Measurements from ENCODE around the gene EHBP1.

The EHBP1 gene

GRCh38 chr2:62904344-62904743 is 198.8 kb downstream of the EHBP1 start:
- no peaks in the 10 kb centered on the region for H3K27me3 Mint-ChIP-seq
- no peak for DNase-seq

GRCh38 chr2:62908145-62908544 is 202.6 kb downstream of the EHBP1 start:
- ATAC-seq (replicated peaks) = no peak
- no peaks in the 10 kb centered on the region for H3K9me3 Mint-ChIP-seq
- H3K4me1 Mint-ChIP-seq = peaks cover 2 to 8% of the 10 kb centered on the region in 2 donors
- H3K27me3 Mint-ChIP-seq = no peaks in the 10 kb centered on the region
- no peak overlapping the region for H3K27ac Mint-ChIP-seq
- no peak for DNase-seq
- H3K36me3 Mint-ChIP-seq = no peaks in the 10 kb centered on the region
- no peak overlapping the region for H3K4me3 Mint-ChIP-seq

More at GRCh38 chr2:62904344-62904743, 198.8 kb downstream of the EHBP1 start:
- Mint-ChIP-seq H3K4me1 (peaks cover 2 to 8% of the 10 kb centered on the region in 2 donors), H3K4me3 (no peak overlapping the region), H3K36me3 (peaks cover 1 to 4% of the 10 kb centered on the region in 2 donors), H3K27ac (no peak overlapping the region), H3K9me3 (no peaks in the 10 kb centered on the region)
- ATAC-seq (replicated peaks) = no peak

DNA sequence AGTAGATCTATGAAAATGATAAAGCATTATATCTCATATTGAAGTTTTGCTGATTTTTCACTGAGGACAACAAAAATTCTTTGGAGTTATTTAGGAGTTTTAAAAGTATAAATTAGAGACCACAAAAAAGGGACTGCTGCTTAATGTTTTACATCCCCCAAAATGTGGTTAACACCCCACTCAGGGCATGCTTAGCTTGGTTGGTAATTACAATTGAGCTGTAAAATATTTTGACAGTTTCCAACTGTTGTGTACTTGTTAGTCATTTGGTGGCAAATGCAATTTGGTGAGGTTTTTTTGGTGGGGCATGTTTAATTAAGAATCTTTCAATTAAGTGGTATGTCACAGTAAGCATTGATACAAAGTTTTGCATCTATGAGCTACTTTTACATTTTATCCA is 207.8 kb downstream of the EHBP1 start:
- Mint-ChIP-seq H3K27ac (no peak overlapping the region), H3K4me3 (no peak overlapping the region), H3K9me3 (no peaks in the 10 kb centered on the region), H3K4me1 (peaks cover 0 to 4% of the 10 kb centered on the region in 2 donors), H3K27me3 (no peaks in the 10 kb centered on the region), H3K36me3 (peaks cover 4 to 6% of the 10 kb centered on the region in 2 donors)
- no peak for ATAC-seq (replicated peaks)
- DNase-seq = no peak

- H3K4me3 Mint-ChIP-seq = no peak overlapping the region
- peaks cover 11 to 12% of the 10 kb centered on the region in 2 donors for H3K9me3 Mint-ChIP-seq
- DNase-seq (no peak), ATAC-seq (replicated peaks) (no peak)
- H3K4me1 Mint-ChIP-seq = no peaks in the 10 kb centered on the region
- peaks cover 35 to 55% of the 10 kb centered on the region in 2 donors for H3K36me3 Mint-ChIP-seq
- H3K27ac Mint-ChIP-seq = no peak overlapping the region
- no peaks in the 10 kb centered on the region for H3K27me3 Mint-ChIP-seq
Observed at GRCh38 chr2:62919041-62919440, 213.5 kb downstream of the EHBP1 start.

- no peaks in the 10 kb centered on the region for H3K4me1 Mint-ChIP-seq
- no peak overlapping the region for H3K27ac Mint-ChIP-seq
- ATAC-seq (replicated peaks) = no peak
- peaks cover 19 to 21% of the 10 kb centered on the region in 2 donors for H3K9me3 Mint-ChIP-seq
- no peak overlapping the region for H3K4me3 Mint-ChIP-seq
- DNase-seq = no peak
- no peaks in the 10 kb centered on the region for H3K27me3 Mint-ChIP-seq
- peaks cover 43 to 64% of the 10 kb centered on the region in 2 donors for H3K36me3 Mint-ChIP-seq
Observed at GRCh38 chr2:62920070-62920469, 214.6 kb downstream of the EHBP1 start.

DNA sequence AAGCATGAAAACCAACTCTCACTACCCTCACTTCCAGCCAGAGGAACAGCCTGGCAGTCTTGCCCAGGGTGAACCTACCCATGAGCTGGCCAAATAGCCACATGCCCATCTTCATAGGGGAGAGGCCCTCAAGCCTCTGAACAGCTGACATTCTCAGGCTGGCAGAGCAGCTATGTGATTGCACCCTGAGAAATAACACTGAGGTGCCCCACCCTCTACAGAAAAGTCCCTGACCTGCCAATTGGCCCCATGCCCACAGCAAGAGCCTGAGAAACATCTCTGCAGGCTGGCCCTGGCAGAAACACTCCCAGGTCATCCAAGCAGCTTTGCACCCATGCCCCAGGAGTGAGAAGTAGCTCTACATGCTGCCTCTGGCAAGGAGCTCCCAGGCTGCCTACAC is 217.7 kb downstream of the EHBP1 start:
- Mint-ChIP-seq H3K4me3 (no peak overlapping the region), H3K9me3 (peaks cover 21 to 22% of the 10 kb centered on the region in 2 donors), H3K4me1 (no peaks in the 10 kb centered on the region), H3K36me3 (peaks cover 39 to 58% of the 10 kb centered on the region in 2 donors), H3K27me3 (no peaks in the 10 kb centered on the region), H3K27ac (no peak overlapping the region)
- ATAC-seq (replicated peaks) (no peak), DNase-seq (no peak)

DNA sequence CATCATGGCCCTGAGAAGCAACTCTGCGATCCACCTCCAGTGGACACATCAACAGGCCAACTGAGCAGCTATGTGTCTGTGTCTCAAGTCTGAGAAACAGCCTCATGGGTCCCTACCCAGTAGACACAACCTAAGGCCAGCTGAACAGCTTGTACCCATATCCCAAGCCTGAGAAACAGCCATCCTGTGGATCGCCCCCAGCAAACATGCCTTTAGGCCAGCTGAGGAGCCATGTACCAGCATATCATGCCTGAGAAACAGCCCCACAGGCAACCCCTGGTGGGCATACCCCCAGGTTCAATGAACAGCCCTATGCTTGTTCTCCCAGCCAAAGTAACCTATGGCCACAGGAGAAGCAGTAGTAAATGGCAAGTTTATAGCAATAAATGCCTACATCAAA is 218.4 kb downstream of the EHBP1 start:
- no peak overlapping the region for H3K27ac Mint-ChIP-seq
- H3K9me3 Mint-ChIP-seq = peaks cover 21 to 22% of the 10 kb centered on the region in 2 donors
- H3K36me3 Mint-ChIP-seq = peaks cover 39 to 58% of the 10 kb centered on the region in 2 donors
- DNase-seq (no peak), ATAC-seq (replicated peaks) (no peak)
- no peak overlapping the region for H3K4me3 Mint-ChIP-seq
- no peaks in the 10 kb centered on the region for H3K4me1 Mint-ChIP-seq
- H3K27me3 Mint-ChIP-seq = no peaks in the 10 kb centered on the region

DNA sequence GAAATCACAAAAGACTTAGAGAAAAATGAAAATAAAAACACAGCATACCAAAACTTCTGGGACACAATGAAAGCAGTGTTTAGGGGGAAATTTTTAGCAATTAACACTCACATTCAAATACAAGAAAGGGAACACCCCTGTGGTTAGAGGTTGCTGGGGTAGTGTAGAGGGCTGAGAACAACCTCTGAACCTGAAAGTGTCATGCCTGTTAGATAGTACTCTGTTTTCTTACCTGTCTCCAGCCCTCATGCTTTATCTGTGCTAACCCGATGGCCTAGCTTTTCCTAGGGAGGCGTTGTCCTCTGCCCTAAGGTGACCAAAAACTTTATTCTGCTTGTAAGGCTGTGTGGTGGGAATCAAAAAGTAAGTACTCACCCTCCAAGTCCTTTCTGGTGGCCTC is 222.5 kb downstream of the EHBP1 start:
- H3K27me3 Mint-ChIP-seq = no peaks in the 10 kb centered on the region
- no peaks in the 10 kb centered on the region for H3K4me1 Mint-ChIP-seq
- H3K36me3 Mint-ChIP-seq = peaks cover 19% of the 10 kb centered on the region in 2 donors
- H3K4me3 Mint-ChIP-seq = no peak overlapping the region
- no peak for DNase-seq
- ATAC-seq (replicated peaks) = no peak
- no peak overlapping the region for H3K27ac Mint-ChIP-seq
- peaks cover 10 to 13% of the 10 kb centered on the region in 2 donors for H3K9me3 Mint-ChIP-seq

GRCh38 chr2:62931536-62931935 is 226.0 kb downstream of the EHBP1 start:
- no peaks in the 10 kb centered on the region for H3K27me3 Mint-ChIP-seq
- ATAC-seq (replicated peaks) (no peak), DNase-seq (no peak)
- H3K27ac Mint-ChIP-seq = no peak overlapping the region
- H3K4me1 Mint-ChIP-seq = no peaks in the 10 kb centered on the region
- H3K4me3 Mint-ChIP-seq = no peak overlapping the region
- no peaks in the 10 kb centered on the region for H3K9me3 Mint-ChIP-seq
- peaks cover 0 to 1% of the 10 kb centered on the region in 2 donors for H3K36me3 Mint-ChIP-seq

GRCh38 chr2:62933398-62933917 is 227.9 kb downstream of the EHBP1 start:
- no peaks in the 10 kb centered on the region for H3K27me3 Mint-ChIP-seq
- H3K9me3 Mint-ChIP-seq = no peaks in the 10 kb centered on the region
- H3K36me3 Mint-ChIP-seq = peaks cover 0 to 1% of the 10 kb centered on the region in 2 donors
- ATAC-seq (replicated peaks) (no peak), DNase-seq (no peak)
- H3K4me1 Mint-ChIP-seq = no peaks in the 10 kb centered on the region
- no peak overlapping the region for H3K4me3 Mint-ChIP-seq
- no peak overlapping the region for H3K27ac Mint-ChIP-seq

DNA sequence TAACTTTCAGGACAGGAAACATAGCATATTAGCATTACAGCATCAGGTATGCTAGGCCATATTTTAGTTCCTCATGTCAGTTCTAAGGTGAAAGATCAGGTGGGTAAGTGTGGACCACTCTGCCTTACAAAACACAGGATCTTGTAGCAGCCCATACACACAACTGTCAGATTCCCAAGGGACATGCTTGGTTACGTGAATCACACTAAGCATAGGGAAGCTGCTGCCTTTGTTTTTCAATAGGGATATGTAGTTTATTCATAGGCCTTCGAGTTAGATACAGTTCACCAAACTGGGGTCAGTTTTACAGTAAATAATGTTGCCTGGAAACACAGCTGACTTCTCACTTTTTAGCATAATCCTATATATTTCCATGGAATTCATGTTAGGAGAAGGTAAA is 229.0 kb downstream of the EHBP1 start:
- H3K27ac Mint-ChIP-seq = no peak overlapping the region
- H3K9me3 Mint-ChIP-seq = no peaks in the 10 kb centered on the region
- no peaks in the 10 kb centered on the region for H3K27me3 Mint-ChIP-seq
- no peak overlapping the region for H3K4me3 Mint-ChIP-seq
- H3K36me3 Mint-ChIP-seq = peaks cover 0 to 1% of the 10 kb centered on the region in 2 donors
- no peaks in the 10 kb centered on the region for H3K4me1 Mint-ChIP-seq
- DNase-seq (no peak), ATAC-seq (replicated peaks) (no peak)

GRCh38 chr2:62938126-62938525 is 232.6 kb downstream of the EHBP1 start:
- no peak for DNase-seq
- ATAC-seq (replicated peaks) = no peak
- H3K9me3 Mint-ChIP-seq = no peaks in the 10 kb centered on the region
- no peaks in the 10 kb centered on the region for H3K27me3 Mint-ChIP-seq
- no peaks in the 10 kb centered on the region for H3K4me1 Mint-ChIP-seq
- no peak overlapping the region for H3K4me3 Mint-ChIP-seq
- H3K27ac Mint-ChIP-seq = no peak overlapping the region
- no peaks in the 10 kb centered on the region for H3K36me3 Mint-ChIP-seq

GRCh38 chr2:62939735-62940491 is 234.4 kb downstream of the EHBP1 start:
- H3K9me3 Mint-ChIP-seq = no peaks in the 10 kb centered on the region
- H3K27ac Mint-ChIP-seq = no peak overlapping the region
- H3K27me3 Mint-ChIP-seq = no peaks in the 10 kb centered on the region
- ATAC-seq (replicated peaks) (no peak), DNase-seq (no peak)
- H3K4me3 Mint-ChIP-seq = no peak overlapping the region
- no peaks in the 10 kb centered on the region for H3K36me3 Mint-ChIP-seq
- no peaks in the 10 kb centered on the region for H3K4me1 Mint-ChIP-seq

GRCh38 chr2:62940697-62941096 is 235.2 kb downstream of the EHBP1 start:
- Mint-ChIP-seq H3K4me1 (no peaks in the 10 kb centered on the region), H3K4me3 (no peak overlapping the region), H3K36me3 (no peaks in the 10 kb centered on the region), H3K27me3 (no peaks in the 10 kb centered on the region), H3K9me3 (no peaks in the 10 kb centered on the region), H3K27ac (no peak overlapping the region)
- DNase-seq = no peak
- no peak for ATAC-seq (replicated peaks)

DNA sequence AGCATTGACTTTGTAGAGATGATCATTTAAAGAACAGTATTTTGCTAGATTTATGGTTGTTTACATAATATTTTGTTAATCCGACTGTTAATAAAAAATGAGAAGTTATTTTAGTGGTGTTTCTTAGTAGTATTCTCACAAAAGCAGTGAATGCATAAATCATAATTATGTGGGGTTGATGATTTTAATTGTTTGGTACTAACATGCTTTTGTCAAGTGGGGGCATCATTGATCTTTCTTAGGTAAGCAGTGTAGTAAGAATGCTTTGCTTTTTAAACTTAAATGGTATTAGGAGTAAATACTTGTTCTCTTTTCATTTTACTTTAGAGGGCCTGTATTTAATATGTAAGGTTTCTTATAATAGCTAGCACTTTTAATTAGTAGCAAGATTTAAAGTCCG is 235.9 kb downstream of the EHBP1 start:
- no peak for ATAC-seq (replicated peaks)
- H3K27me3 Mint-ChIP-seq = no peaks in the 10 kb centered on the region
- H3K27ac Mint-ChIP-seq = no peak overlapping the region
- no peak for DNase-seq
- no peaks in the 10 kb centered on the region for H3K36me3 Mint-ChIP-seq
- H3K4me3 Mint-ChIP-seq = no peak overlapping the region
- no peaks in the 10 kb centered on the region for H3K4me1 Mint-ChIP-seq
- H3K9me3 Mint-ChIP-seq = no peaks in the 10 kb centered on the region

Measured in stimulated activated naive B cell treated with anti-CD40 and anti-IgM and Interleukin-4, amounts not matched to agents 10 μg/mL and 1 μg/mL and 100 μg/mL, for 72 hours (primary cell).